Uterus (tissue), 4 donors: ENCODE data around the gene CFTR. TPM values are rescaled to one million over a fixed set of nuclear protein-coding genes. Genes with fewer than 3 reads are reported as not detected.

Source experiments
- DNase-seq, 2 donors: peaks; one replicate each; pipeline ENCODE4 v3.0.0-alpha.2; 2019 to 2020
- H3K27ac ChIP-seq, 2 donors: fragments of 200-600 bp; sonication (generic); 1 replicate in 1 of 2; 2 replicates in 1 of 2; pipeline ENCODE4 v1.5.1; 2016 to 2018
- H3K27me3 ChIP-seq, 2 donors: fragments of 200-600 bp; sonication (generic); one replicate each; pipeline ENCODE4 v1.5.1; 2018 to 2019; ENCODE audit warnings: control low read depth in 1 of 2
- H3K36me3 ChIP-seq, 2 donors: fragments of 200-600 bp; sonication (generic); one replicate each; pipeline ENCODE4 v1.5.1; 2019; ENCODE audit warnings: control low read depth in 1 of 2
- H3K4me1 ChIP-seq, 2 donors: fragments of 200-600 bp; sonication (generic); one replicate each; pipeline ENCODE4 v1.5.1; 2018 to 2019; ENCODE audit warnings: control low read depth in 1 of 2
- H3K4me3 ChIP-seq, 2 donors: fragments of 200-600 bp; sonication (generic); 1 replicate in 1 of 2; 2 replicates in 1 of 2; pipeline ENCODE4 v1.5.1; 2018 to 2019; ENCODE audit warnings: mild to moderate bottlenecking in 1 of 2
- H3K9me3 ChIP-seq, 2 donors: fragments of 200-600 bp; sonication (generic); one replicate each; pipeline ENCODE4 v1.5.1; 2019; ENCODE audit warnings: control low read depth in 1 of 2
- CTCF ChIP-seq, 4 experiments: fragments of 200-600 bp in 2 of 4; fragments of 450-650 bp in 2 of 4; sonication (generic) in 2 of 4; IDR thresholded peaks; one replicate each; pipeline ENCODE4 v1.5.1; 2016 to 2019; ENCODE audit warnings: antibody characterized with exemption in 4 of 4, mild to moderate bottlenecking in 2 of 4, moderate library complexity in 1 of 4
- POLR2A ChIP-seq, 2 donors: fragments of 450-650 bp; IDR thresholded peaks; one replicate each; pipeline ENCODE4 v1.6.1; 2016; ENCODE audit warnings: antibody characterized with exemption in 2 of 2, mild to moderate bottlenecking in 1 of 2, moderate library complexity in 1 of 2
- intact Hi-C: fragments of 100-400 bp; cut with DNase I; formaldehyde crosslinking; loops from one replicate; pipeline ENCODE4 v1.15.1; 2023; ENCODE audit warnings: low total_unique reads
- total RNA-seq, 4 donors: library from RNA; depleted of rRNA in 3 of 4; stranded (reverse); fragments of >200 nt in 3 of 4; gene quantifications; one replicate each; pipeline versions ENCODE4 v1.1.0 to v1.2.4, GENCODE V29; 2014 to 2023
- donor health status: DM: yes; HTN: yes; CAD: no.

Gene CFTR
- total RNA-seq, 4 donors from 2014 or later, result under 0.01 to 11.6 (median under 0.01) TPM; not detected in 1

GRCh38 chr7:117661328-117661727 is 181.5 kb downstream of the CFTR start:
- no peak for DNase-seq
- H3K36me3 ChIP-seq, result no peaks in the 10 kb centered on the region
- H3K27me3 ChIP-seq, result no peaks in the 10 kb centered on the region
- no peak overlapping the region for H3K4me3 ChIP-seq
- no peaks in the 10 kb centered on the region for H3K9me3 ChIP-seq
- H3K27ac ChIP-seq, result no peak overlapping the region
- TF ChIP-seq CTCF (IDR thresholded peaks at IDR 0.05) (no peak), POLR2A (IDR thresholded peaks at IDR 0.05) (no peak)
- intact Hi-C loops, result no loop called here
- no peaks in the 10 kb centered on the region for H3K4me1 ChIP-seq

DNA sequence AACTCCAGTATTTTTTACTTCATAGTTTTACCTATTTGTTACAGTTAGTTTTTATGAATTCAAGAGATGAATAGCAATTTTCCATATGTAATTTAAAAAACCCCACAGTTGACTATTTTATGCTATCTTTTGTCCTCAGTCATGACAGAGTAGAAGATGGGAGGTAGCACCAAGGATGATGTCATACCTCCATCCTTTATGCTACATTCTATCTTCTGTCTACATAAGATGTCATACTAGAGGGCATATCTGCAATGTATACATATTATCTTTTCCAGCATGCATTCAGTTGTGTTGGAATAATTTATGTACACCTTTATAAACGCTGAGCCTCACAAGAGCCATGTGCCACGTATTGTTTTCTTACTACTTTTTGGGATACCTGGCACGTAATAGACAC is 184.2 kb downstream of the CFTR start:
- intact Hi-C loops, result no loop called here
- no peak for DNase-seq

DNA sequence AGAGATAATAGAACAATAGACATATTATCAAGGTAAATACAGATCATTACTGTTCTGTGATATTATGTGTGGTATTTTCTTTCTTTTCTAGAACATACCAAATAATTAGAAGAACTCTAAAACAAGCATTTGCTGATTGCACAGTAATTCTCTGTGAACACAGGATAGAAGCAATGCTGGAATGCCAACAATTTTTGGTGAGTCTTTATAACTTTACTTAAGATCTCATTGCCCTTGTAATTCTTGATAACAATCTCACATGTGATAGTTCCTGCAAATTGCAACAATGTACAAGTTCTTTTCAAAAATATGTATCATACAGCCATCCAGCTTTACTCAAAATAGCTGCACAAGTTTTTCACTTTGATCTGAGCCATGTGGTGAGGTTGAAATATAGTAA is 185.5 kb downstream of the CFTR start:
- no peaks in the 10 kb centered on the region for H3K4me1 ChIP-seq
- no peak overlapping the region for H3K27ac ChIP-seq
- intact Hi-C loops, result no loop called here

More for the DNA sequence above, 184.2 kb downstream of the CFTR start:
- Histone ChIP-seq H3K9me3 (no peaks in the 10 kb centered on the region), H3K27ac (no peak overlapping the region), H3K4me1 (no peaks in the 10 kb centered on the region), H3K27me3 (no peaks in the 10 kb centered on the region), H3K36me3 (no peaks in the 10 kb centered on the region), H3K4me3 (no peak overlapping the region)
- TF ChIP-seq POLR2A (IDR thresholded peaks at IDR 0.05), result no peak
- TF ChIP-seq CTCF (IDR thresholded peaks at IDR 0.05), result no peak

GRCh38 chr7:117666031-117666430 is 186.2 kb downstream of the CFTR start:
- no peaks in the 10 kb centered on the region for H3K36me3 ChIP-seq
- no peak overlapping the region for H3K27ac ChIP-seq
- intact Hi-C loops, result no loop called here
- no peaks in the 10 kb centered on the region for H3K4me1 ChIP-seq
- no peaks in the 10 kb centered on the region for H3K27me3 ChIP-seq
- no peak for DNase-seq
- no peak overlapping the region for H3K4me3 ChIP-seq
- TF ChIP-seq POLR2A (IDR thresholded peaks at IDR 0.05) (no peak), CTCF (IDR thresholded peaks at IDR 0.05) (no peak)
- no peaks in the 10 kb centered on the region for H3K9me3 ChIP-seq

More for the DNA sequence above, 185.5 kb downstream of the CFTR start:
- Histone ChIP-seq H3K27me3 (no peaks in the 10 kb centered on the region), H3K9me3 (no peaks in the 10 kb centered on the region), H3K4me3 (no peak overlapping the region), H3K36me3 (no peaks in the 10 kb centered on the region)
- TF ChIP-seq POLR2A (IDR thresholded peaks at IDR 0.05) (no peak), CTCF (IDR thresholded peaks at IDR 0.05) (no peak)
- DNase-seq, result no peak

DNA sequence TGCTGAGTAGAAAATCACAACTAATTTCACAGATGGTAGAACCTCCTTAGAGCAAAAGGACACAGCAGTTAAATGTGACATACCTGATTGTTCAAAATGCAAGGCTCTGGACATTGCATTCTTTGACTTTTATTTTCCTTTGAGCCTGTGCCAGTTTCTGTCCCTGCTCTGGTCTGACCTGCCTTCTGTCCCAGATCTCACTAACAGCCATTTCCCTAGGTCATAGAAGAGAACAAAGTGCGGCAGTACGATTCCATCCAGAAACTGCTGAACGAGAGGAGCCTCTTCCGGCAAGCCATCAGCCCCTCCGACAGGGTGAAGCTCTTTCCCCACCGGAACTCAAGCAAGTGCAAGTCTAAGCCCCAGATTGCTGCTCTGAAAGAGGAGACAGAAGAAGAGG is 186.9 kb downstream of the CFTR start:
- H3K4me3 ChIP-seq, result no peak overlapping the region
- H3K27ac ChIP-seq, result no peak overlapping the region
- no peaks in the 10 kb centered on the region for H3K27me3 ChIP-seq
- H3K4me1 ChIP-seq, result no peaks in the 10 kb centered on the region
- H3K36me3 ChIP-seq, result no peaks in the 10 kb centered on the region
- H3K9me3 ChIP-seq, result no peaks in the 10 kb centered on the region
- DNase-seq, result no peak
- intact Hi-C loops, result no loop called here
- no peak for TF ChIP-seq POLR2A (IDR thresholded peaks at IDR 0.05)
- TF ChIP-seq CTCF (IDR thresholded peaks at IDR 0.05), result no peak
